HG02973 (cell line): ENCODE data around the gene MRRF.

ENCODE experiments used
- ATAC-seq: cut with Tn5 transposase; IDR thresholded peaks from one replicate; pipeline ENCODE4 v1.9.1; 2021; ENCODE audit warnings: moderate library complexity; ENCODE audit not compliant: unreplicated experiment

Gene MRRF

GRCh38 chr9:122378236-122378635, 113.6 kb downstream of the MRRF start:
- no peak for ATAC-seq

- no peak for ATAC-seq
These were observed 114.7 kb downstream of the MRRF start for GRCh38 chr9:122379340-122379739.

GRCh38 chr9:122380293-122380692, 115.6 kb downstream of the MRRF start:
- no peak for ATAC-seq
